ENCODE results near the gene ZNF728. TPM values are rescaled to one million over a fixed set of nuclear protein-coding genes. Genes with fewer than 3 reads are reported as not detected.

ZNF728 gene
- total RNA-seq = not detected in 2 replicates

DNA sequence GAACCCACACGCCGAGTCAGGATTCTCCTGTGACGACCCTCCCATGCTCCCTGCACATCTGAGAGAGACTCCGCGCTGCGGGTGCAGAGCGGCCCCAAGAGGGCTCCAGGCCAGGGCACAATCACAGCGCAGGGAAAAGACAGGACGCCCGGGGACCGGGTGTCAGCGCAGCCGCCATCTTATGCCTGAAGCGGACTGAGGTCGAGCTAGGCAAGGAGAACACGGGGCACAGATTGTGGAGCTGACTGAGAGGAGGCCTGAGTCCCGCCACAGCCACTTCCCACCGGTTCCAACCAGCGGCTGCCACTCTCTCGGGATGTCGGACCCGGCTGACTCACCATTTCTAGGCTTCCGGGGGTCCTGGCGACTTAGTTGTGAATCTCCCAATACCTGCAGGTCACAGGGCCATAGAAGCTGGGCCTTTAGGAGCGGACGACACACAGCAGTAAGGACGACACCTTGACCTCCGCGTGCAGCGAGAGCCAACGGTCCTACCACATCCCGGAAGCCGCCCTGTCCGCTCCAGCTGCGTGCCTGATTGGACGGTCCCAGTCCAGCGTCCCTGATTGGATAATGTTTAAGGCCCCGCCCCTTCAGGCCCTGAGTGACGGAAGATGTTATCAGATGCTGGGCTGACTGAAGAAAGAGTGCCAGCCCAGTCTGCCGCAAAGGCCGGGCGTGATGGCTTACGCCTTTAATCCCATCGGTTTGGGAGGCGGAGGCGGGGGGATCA, at the start of gene ZNF728:
Gene ZNF728, minus strand, starts transcription at position 487 of the 733 bp plus-strand sequence. Its CDS starts 146 bp downstream, at position 341.

Other genes with a start within 250 kb of the ZNF728 start
- gene ZNF99, start 219.0 kb downstream of the ZNF728 start, total RNA-seq = not detected in 2 replicates
- not detected in 2 replicates for gene ZNF723, start 170.9 kb downstream of the ZNF728 start, total RNA-seq
- gene ZNF730, start 113.8 kb upstream of the ZNF728 start, total RNA-seq = 0.21 TPM in 1 of 2 replicates, not detected in the other
- 1.1 and 2.2 TPM in 2 replicates for gene ZNF724, start 247.2 kb upstream of the ZNF728 start, total RNA-seq

Data from tracheal epithelial cell (primary cell).